ENCODE data around the gene TIMM44.
"Not testable (repeated sequence)": the region's sequence is repeated elsewhere in the genome, so short reads cannot be mapped to it uniquely, and the experiment has no call there.

TIMM44 gene

GRCh38 chr19:7977021-7977722, 33.7 kb upstream of the TIMM44 start:
- DNase-seq (ENCODE audit: low read depth): no peak

- no peak for DNase-seq (ENCODE audit: low read depth)
Measured at GRCh38 chr19:7976461-7976860, 33.0 kb upstream of the TIMM44 start.

- DNase-seq (ENCODE audit: low read depth): no peak
Measured at GRCh38 chr19:7975037-7975436, 31.6 kb upstream of the TIMM44 start.

- DNase-seq (ENCODE audit: low read depth): no peak
Measured at GRCh38 chr19:7973883-7974282, 30.4 kb upstream of the TIMM44 start.

GRCh38 chr19:7971553-7972520, 28.4 kb upstream of the TIMM44 start:
- DNase-seq (ENCODE audit: low read depth): no peak

- DNase-seq (ENCODE audit: low read depth): no peak
Measured at GRCh38 chr19:7970716-7971448, 27.4 kb upstream of the TIMM44 start.

GRCh38 chr19:7969555-7969939, 26.1 kb upstream of the TIMM44 start:
- no peak for DNase-seq (ENCODE audit: low read depth)

- no peak for DNase-seq (ENCODE audit: low read depth)
Measured at GRCh38 chr19:7968796-7969554, 25.5 kb upstream of the TIMM44 start.

GRCh38 chr19:7968008-7968795, 24.7 kb upstream of the TIMM44 start:
- DNase-seq (ENCODE audit: low read depth): no peak

- DNase-seq (ENCODE audit: low read depth): no peak
Measured at GRCh38 chr19:7965921-7966665, 22.6 kb upstream of the TIMM44 start.

GRCh38 chr19:7965259-7965841, 21.9 kb upstream of the TIMM44 start:
- DNase-seq (ENCODE audit: low read depth): no peak

- DNase-seq (ENCODE audit: low read depth): no peak
Measured at GRCh38 chr19:7963566-7963965, 20.1 kb upstream of the TIMM44 start.

GRCh38 chr19:7962644-7963268, 19.3 kb upstream of the TIMM44 start:
- DNase-seq (ENCODE audit: low read depth): no peak

- no peak for DNase-seq (ENCODE audit: low read depth)
Measured at GRCh38 chr19:7961920-7962626, 18.6 kb upstream of the TIMM44 start.

- not testable (repeated sequence) for DNase-seq (ENCODE audit: low read depth)
Measured at GRCh38 chr19:7961082-7961481, 17.6 kb upstream of the TIMM44 start.

- no peak for DNase-seq (ENCODE audit: low read depth)
Measured at GRCh38 chr19:7959211-7959610, 15.7 kb upstream of the TIMM44 start.

GRCh38 chr19:7955696-7956095, 12.2 kb upstream of the TIMM44 start:
- no peak for DNase-seq (ENCODE audit: low read depth)

GRCh38 chr19:7953576-7953975, 10.1 kb upstream of the TIMM44 start:
- DNase-seq (ENCODE audit: low read depth): no peak

GRCh38 chr19:7953060-7953459, 9.6 kb upstream of the TIMM44 start:
- DNase-seq (ENCODE audit: low read depth): no peak
